SKM-1 treated with dmso at 0.1 percent for 144 hours (cell line): ENCODE measurements around the gene LRRC49.
"Not testable (repeated sequence)": the region's sequence is repeated elsewhere in the genome, so short reads cannot be mapped to it uniquely, and the experiment has no call there.

Experiments
- DNase-seq: peaks from one replicate; lab custom pipeline; 2025; ENCODE audit not compliant: unreplicated experiment; lab: John Stamatoyannopoulos, UW

Gene LRRC49

GRCh38 chr15:70922119-70922518, 29.5 kb downstream of the LRRC49 start:
- DNase-seq: no peak

- DNase-seq: no peak
These were observed 30.9 kb downstream of the LRRC49 start for GRCh38 chr15:70923311-70924080.

GRCh38 chr15:70926914-70927313, 34.3 kb downstream of the LRRC49 start:
- not testable (repeated sequence) for DNase-seq

- no peak for DNase-seq
These were observed 39.2 kb downstream of the LRRC49 start for GRCh38 chr15:70931821-70932220.

- DNase-seq: no peak
These were observed 39.8 kb downstream of the LRRC49 start for GRCh38 chr15:70932397-70932796.

- DNase-seq: no peak
These were observed 40.8 kb downstream of the LRRC49 start for GRCh38 chr15:70933411-70933810.

GRCh38 chr15:70935631-70936030, 43.0 kb downstream of the LRRC49 start:
- no peak for DNase-seq

GRCh38 chr15:70936326-70936725, 43.7 kb downstream of the LRRC49 start:
- no peak for DNase-seq

- not testable (repeated sequence) for DNase-seq
These were observed 50.7 kb downstream of the LRRC49 start for GRCh38 chr15:70943285-70943684.

- DNase-seq: no peak
These were observed 55.0 kb downstream of the LRRC49 start for GRCh38 chr15:70947351-70948335.

- no peak for DNase-seq
These were observed 58.3 kb downstream of the LRRC49 start for GRCh38 chr15:70950953-70951352.

- DNase-seq: no peak
These were observed 61.5 kb downstream of the LRRC49 start for GRCh38 chr15:70954171-70954570.

GRCh38 chr15:70954733-70955132, 62.1 kb downstream of the LRRC49 start:
- no peak for DNase-seq

GRCh38 chr15:70955151-70955550, 62.5 kb downstream of the LRRC49 start:
- no peak for DNase-seq

- DNase-seq: no peak
These were observed 63.8 kb downstream of the LRRC49 start for GRCh38 chr15:70956201-70956995.

GRCh38 chr15:70962084-70962483, 69.5 kb downstream of the LRRC49 start:
- DNase-seq: no peak

- no peak for DNase-seq
These were observed 70.6 kb downstream of the LRRC49 start for GRCh38 chr15:70963199-70963598.

- DNase-seq: no peak
These were observed 71.4 kb downstream of the LRRC49 start for GRCh38 chr15:70964058-70964457.

GRCh38 chr15:70964686-70965085, 72.1 kb downstream of the LRRC49 start:
- DNase-seq: no peak

- no peak for DNase-seq
These were observed 75.0 kb downstream of the LRRC49 start for GRCh38 chr15:70967646-70968045.
